GM21737 (cell line): ENCODE data around the gene FGF1.
A peak's percentile ranks its signal among the peaks of the same experiment; 100 is the strongest.

Experiments used
- ATAC-seq: cut with Tn5 transposase; IDR thresholded peaks from one replicate; pipeline ENCODE4 v1.9.1; 2021; ENCODE audit warnings: mild to moderate bottlenecking, moderate library complexity; ENCODE audit not compliant: unreplicated experiment

Gene FGF1

GRCh38 chr5:142615948-142616347, 69.9 kb downstream of the FGF1 start:
- no peak for ATAC-seq

- no peak for ATAC-seq
Observed at GRCh38 chr5:142614054-142614453, 71.8 kb downstream of the FGF1 start.

GRCh38 chr5:142613271-142613671, 72.6 kb downstream of the FGF1 start:
- ATAC-seq, result no peak

- no peak for ATAC-seq
Observed at GRCh38 chr5:142612494-142613270, 73.2 kb downstream of the FGF1 start.

- ATAC-seq, result peak; percentile 64
Observed at GRCh38 chr5:142611154-142611553, 74.7 kb downstream of the FGF1 start.

- ATAC-seq, result no peak
Observed at GRCh38 chr5:142610176-142611001, 75.5 kb downstream of the FGF1 start.

- no peak for ATAC-seq
Observed at GRCh38 chr5:142609142-142609541, 76.7 kb downstream of the FGF1 start.

GRCh38 chr5:142608081-142608480, 77.8 kb downstream of the FGF1 start:
- ATAC-seq, result no peak

GRCh38 chr5:142605611-142606010, 80.3 kb downstream of the FGF1 start:
- ATAC-seq, result no peak

GRCh38 chr5:142602720-142603245, 83.1 kb downstream of the FGF1 start:
- ATAC-seq, result no peak

- no peak for ATAC-seq
Observed at GRCh38 chr5:142601432-142601831, 84.5 kb downstream of the FGF1 start.

GRCh38 chr5:142600611-142601358, 85.1 kb downstream of the FGF1 start:
- ATAC-seq, result no peak

- ATAC-seq, result no peak
Observed at GRCh38 chr5:142600092-142600491, 85.8 kb downstream of the FGF1 start.

GRCh38 chr5:142598338-142598700, 87.6 kb downstream of the FGF1 start:
- no peak for ATAC-seq

- no peak for ATAC-seq
Observed at GRCh38 chr5:142597546-142598337, 88.1 kb downstream of the FGF1 start.

- no peak for ATAC-seq
Observed at GRCh38 chr5:142597025-142597424, 88.9 kb downstream of the FGF1 start.

GRCh38 chr5:142592365-142592764, 93.5 kb downstream of the FGF1 start:
- ATAC-seq, result no peak

GRCh38 chr5:142590451-142591231, 95.2 kb downstream of the FGF1 start:
- no peak for ATAC-seq

- no peak for ATAC-seq
Observed at GRCh38 chr5:142589720-142590119, 96.2 kb downstream of the FGF1 start.
